ENCODE data around the gene RPGR. TPM values are rescaled to one million over a fixed set of nuclear protein-coding genes. Genes with fewer than 3 reads are reported as not detected.

RPGR gene
- total RNA-seq, 1 experiment from 2014 or later: 10.4 TPM

GRCh38 chrX:38312436-38312835 lies 14.9 kb downstream of the RPGR start:
- H3K79me2 ChIP-seq (ENCODE audit: insufficient read depth, low read length): no peaks in the 10 kb centered on the region
- no peaks in the 10 kb centered on the region for H3K36me3 ChIP-seq (ENCODE audit: control insufficient read depth in 1 of 2, insufficient read depth in 2 of 2, low read length in 2 of 2)
- H3K9ac ChIP-seq (ENCODE audit: low read length): no peak overlapping the region
- ChIA-PET RAD21 (ENCODE audit: low non-redundant PET in 1 of 2, low total read pairs in 2 of 2, uncharacterized antibody in 2 of 2, unreplicated experiment in 2 of 2) (no interaction called here), POLR2A (no interaction called here), CTCF (no interaction called here)
- H3K9me2 ChIP-seq (ENCODE audit: insufficient read depth): no peaks in the 10 kb centered on the region
- no peak overlapping the region for H2AFZ ChIP-seq (ENCODE audit: low read depth, low read length, poor library complexity, severe bottlenecking)
- H3K27ac ChIP-seq (ENCODE audit: low read depth, low read length): no peak overlapping the region
- no peak overlapping the region for H3K4me3 ChIP-seq (replicated peaks in 1 of 2; ENCODE audit: low read depth in 1 of 2, low read length in 2 of 2)
- H3K9me3 ChIP-seq (ENCODE audit: control insufficient read depth in 1 of 2, insufficient read depth in 1 of 2, low read depth in 1 of 2, low read length in 2 of 2): no peaks in the 10 kb centered on the region
- peaks cover 0 to 21% of the 10 kb centered on the region in 2 experiments; a peak in 2 of 4 replicates for H3K4me1 ChIP-seq (ENCODE audit: control insufficient read depth in 1 of 2, insufficient read depth in 2 of 2, low read length in 2 of 2)
- no peaks in the 10 kb centered on the region for H4K20me1 ChIP-seq (ENCODE audit: insufficient read depth)
- H3K4me2 ChIP-seq (ENCODE audit: low read length): peak overlapping the region; percentile 54
- no peaks in the 10 kb centered on the region for H3K27me3 ChIP-seq (ENCODE audit: insufficient read depth, low read length)
- BruUV-seq (replicated peaks): no TSS peak
- DNase-seq (ENCODE audit: low read depth, low spot score) (peak; percentile 56), ATAC-seq (peak; percentile 87)
- intact Hi-C loops (cut with micrococcal nuclease): no loop called here
- TF ChIP-seq ZBTB33 (IDR thresholded peaks at IDR 0.05; ENCODE audit: extremely low read depth, insufficient replicate concordance, low read length): no peak
- no peak for TF ChIP-seq EZH2phosphoT487 (IDR thresholded peaks at IDR 0.05; ENCODE audit: borderline replicate concordance)
- no peak for TF ChIP-seq RAD21 (IDR thresholded peaks at IDR 0.05; ENCODE audit: low read depth)
- TF ChIP-seq CEBPB (IDR thresholded peaks at IDR 0.05; ENCODE audit: low read depth): no peak
- TF ChIP-seq REST (IDR thresholded peaks at IDR 0.05; ENCODE audit: low read depth): no peak
- peak; percentile 57 for TF ChIP-seq JUND (IDR thresholded peaks at IDR 0.05)
- no peak for TF ChIP-seq SIN3A (IDR thresholded peaks at IDR 0.05; ENCODE audit: low read depth)
- TF ChIP-seq ATF3 (IDR thresholded peaks at IDR 0.05): no peak
- TF ChIP-seq SP1 (IDR thresholded peaks at IDR 0.05; ENCODE audit: low read depth): peak; percentile 59; the same call in 1 of the 2 replicates
- no peak for TF ChIP-seq ZNF274 (IDR thresholded peaks at IDR 0.05; ENCODE audit: low read depth, low read length)
- no peak for TF ChIP-seq CTCF (IDR thresholded peaks at IDR 0.05 in 2 of 3, conservative IDR thresholded peaks at IDR 0.05 in 1 of 3; ENCODE audit: borderline replicate concordance in 1 of 3, insufficient read depth in 1 of 3, low read depth in 2 of 3, low read length in 2 of 3)
- TF ChIP-seq MAX (IDR thresholded peaks at IDR 0.05): 0 out of 2 replicates have a peak, but pooled peaks have one; percentile 38
- TF ChIP-seq EZH2 (IDR thresholded peaks at IDR 0.05): no peak
- TF ChIP-seq POLR2A (IDR thresholded peaks at IDR 0.05; ENCODE audit: borderline replicate concordance, extremely low read depth, insufficient read depth, insufficient read length): no peak
- TF ChIP-seq EGR1 (IDR thresholded peaks at IDR 0.05; ENCODE audit: low read depth): no peak
- no peak for TF ChIP-seq ZFX (IDR thresholded peaks at IDR 0.05)
- TF ChIP-seq POLR2AphosphoS5 (IDR thresholded peaks at IDR 0.05; ENCODE audit: low read depth, low read length): no peak
- TF ChIP-seq ELF1 (IDR thresholded peaks at IDR 0.05; ENCODE audit: borderline replicate concordance, low read depth): no peak
- no peak for TF ChIP-seq SRF (IDR thresholded peaks at IDR 0.05; ENCODE audit: low read depth)
- no peak for TF ChIP-seq YY1 (IDR thresholded peaks at IDR 0.05; ENCODE audit: extremely low read depth, insufficient replicate concordance, low read depth, low read length)
- TF ChIP-seq FOSL1 (IDR thresholded peaks at IDR 0.05; ENCODE audit: low read depth): peak; percentile 84
- TF ChIP-seq TCF7L2 (IDR thresholded peaks at IDR 0.05; ENCODE audit: borderline replicate concordance, extremely low read depth, insufficient read depth, insufficient read length): no peak
